ENCODE data around the gene C15orf39. TPM values are rescaled to one million over a fixed set of nuclear protein-coding genes. Genes with fewer than 3 reads are reported as not detected.

The C15orf39 gene
- total RNA-seq, 1 experiment from 2014 or later = 45.6 TPM

GRCh38 chr15:75233504-75234190, 32.0 kb downstream of the C15orf39 start:
- no peak overlapping the region for H3K4me2 ChIP-seq (ENCODE audit: insufficient read depth, insufficient read length, low read length)
- TF ChIP-seq CTCF (conservative IDR thresholded peaks at IDR 0.05) = no peak

More at GRCh38 chr15:75233504-75234190, 32.0 kb downstream of the C15orf39 start:
- no peak overlapping the region for H4K8ac ChIP-seq (replicated peaks; ENCODE audit: insufficient read length, low read depth, low read length)
- no peak overlapping the region for H4K91ac ChIP-seq (ENCODE audit: insufficient read length, low read depth, low read length)
- H3K4me1 ChIP-seq (ENCODE audit: insufficient read depth, low read length) = no peaks in the 10 kb centered on the region; the same call in 1 of the 2 replicates
- H2BK12ac ChIP-seq (ENCODE audit: insufficient read length, low read depth, low read length) = no peak overlapping the region
- no peaks in the 10 kb centered on the region for H4K20me1 ChIP-seq (ENCODE audit: control insufficient read depth, insufficient read depth, insufficient read length)
- no peak overlapping the region for H3T11ph ChIP-seq (ENCODE audit: low read length)
- no peak overlapping the region for H2BK5ac ChIP-seq (ENCODE audit: insufficient read length, low read length)
- DNase-seq = no peak
- Mint-ChIP-seq H3K4me3 (no peak overlapping the region), H3K27me3 (ENCODE audit: low read depth) (peaks cover 35% of the 10 kb centered on the region), H3K36me3 (ENCODE audit: insufficient read depth in 1 of 3, low read depth in 3 of 3) (peaks cover 0 to 2% (median 0%) of the 10 kb centered on the region in 3 experiments; a peak in 2 of 7 replicates), H3K4me1 (peaks cover 9 to 22% of the 10 kb centered on the region in 2 experiments), H3K9me3 (no peaks in the 10 kb centered on the region), H3K27ac (no peak overlapping the region)
- H2AFZ ChIP-seq (ENCODE audit: low read length) = no peak overlapping the region
- no peak overlapping the region for H2AK5ac ChIP-seq (ENCODE audit: insufficient read length, low read length)
- no peak overlapping the region for H3K27ac ChIP-seq (ENCODE audit: insufficient read length, low read depth, low read length)
- H2BK20ac ChIP-seq (ENCODE audit: low read depth, low read length, poor library complexity, severe bottlenecking) = no peak overlapping the region
- no peak overlapping the region for H4K5ac ChIP-seq (ENCODE audit: insufficient read length, low read depth, low read length)
- WGBS (ENCODE audit: extremely low coverage, insufficient read length, low lambda C conversion rate) = no CpG with 5 or more reads among the region's 14 CpGs
- no peak overlapping the region; the same call in 1 of the 2 replicates for H3K14ac ChIP-seq (ENCODE audit: insufficient read depth, low read length)
- no peaks in the 10 kb centered on the region for H3K23me2 ChIP-seq (ENCODE audit: insufficient read length, low read depth, low read length, poor library complexity, severe bottlenecking)
- H3K23ac ChIP-seq (ENCODE audit: insufficient read length, low read depth, low read length) = no peak overlapping the region
- no peaks in the 10 kb centered on the region for H3K9me3 ChIP-seq (ENCODE audit: control insufficient read depth, low read depth, low read length)
- H2BK120ac ChIP-seq (ENCODE audit: low read depth, low read length, poor library complexity, severe bottlenecking) = no peak overlapping the region
- no peaks in the 10 kb centered on the region for H3K79me2 ChIP-seq (ENCODE audit: insufficient read depth, low read length)
- no peak overlapping the region for H3K18ac ChIP-seq (ENCODE audit: insufficient read length, low read depth, low read length)
- no peaks in the 10 kb centered on the region for H3K27me3 ChIP-seq (ENCODE audit: insufficient read depth, low read length)
- H2BK15ac ChIP-seq (ENCODE audit: low read depth, low read length) = no peak overlapping the region
- no peaks in the 10 kb centered on the region for H3K79me1 ChIP-seq (ENCODE audit: insufficient read depth, low read depth, low read length, poor library complexity, severe bottlenecking)
- H3K56ac ChIP-seq (ENCODE audit: insufficient read length, low read depth, low read length) = no peak overlapping the region
- no peak overlapping the region for H3K4ac ChIP-seq (ENCODE audit: low read depth, low read length)
- no peak overlapping the region for H3K9ac ChIP-seq (ENCODE audit: extremely low read depth, insufficient read length, low read length)
